ENCODE data around the gene ATXN1.
A peak's percentile ranks its signal among the peaks of the same experiment; 100 is the strongest.
"Not testable (repeated sequence)": the region's sequence is repeated elsewhere in the genome, so short reads cannot be mapped to it uniquely, and the experiment has no call there.

ATXN1 gene

GRCh38 chr6:16471222-16471909 lies 289.9 kb downstream of the ATXN1 start:
- in situ Hi-C loops (cut with HindIII; ENCODE audit: low pct_ligation_motif_present, low pct_unique_long_range_greater_than_20kb, low sequenced_read_pairs): no loop called here
- no peak for DNase-seq

- no peak for DNase-seq
- in situ Hi-C loops (cut with HindIII; ENCODE audit: low pct_ligation_motif_present, low pct_unique_long_range_greater_than_20kb, low sequenced_read_pairs): no loop called here
Observed at GRCh38 chr6:16470502-16471221, 290.6 kb downstream of the ATXN1 start.

GRCh38 chr6:16468991-16469615 lies 292.2 kb downstream of the ATXN1 start:
- DNase-seq: no peak
- in situ Hi-C loops (cut with HindIII; ENCODE audit: low pct_ligation_motif_present, low pct_unique_long_range_greater_than_20kb, low sequenced_read_pairs): no loop called here

- no peak for DNase-seq
- in situ Hi-C loops (cut with HindIII; ENCODE audit: low pct_ligation_motif_present, low pct_unique_long_range_greater_than_20kb, low sequenced_read_pairs): no loop called here
Observed at GRCh38 chr6:16466800-16467553, 294.3 kb downstream of the ATXN1 start.

GRCh38 chr6:16464045-16464444 lies 297.2 kb downstream of the ATXN1 start:
- in situ Hi-C loops (cut with HindIII; ENCODE audit: low pct_ligation_motif_present, low pct_unique_long_range_greater_than_20kb, low sequenced_read_pairs): no loop called here
- DNase-seq: no peak

- in situ Hi-C loops (cut with HindIII; ENCODE audit: low pct_ligation_motif_present, low pct_unique_long_range_greater_than_20kb, low sequenced_read_pairs): not testable (repeated sequence)
Observed at GRCh38 chr6:16463246-16463645, 298.0 kb downstream of the ATXN1 start.

GRCh38 chr6:16461491-16461890 lies 299.8 kb downstream of the ATXN1 start:
- in situ Hi-C loops (cut with HindIII; ENCODE audit: low pct_ligation_motif_present, low pct_unique_long_range_greater_than_20kb, low sequenced_read_pairs): no loop called here
- no peak for DNase-seq

More at GRCh38 chr6:16463246-16463645, 298.0 kb downstream of the ATXN1 start:
- DNase-seq: not testable (repeated sequence)

- in situ Hi-C loops (cut with HindIII; ENCODE audit: low pct_ligation_motif_present, low pct_unique_long_range_greater_than_20kb, low sequenced_read_pairs): not testable (repeated sequence)
Observed at GRCh38 chr6:16459472-16459871, 301.8 kb downstream of the ATXN1 start.

GRCh38 chr6:16452348-16452747 lies 308.9 kb downstream of the ATXN1 start:
- in situ Hi-C loops (cut with HindIII; ENCODE audit: low pct_ligation_motif_present, low pct_unique_long_range_greater_than_20kb, low sequenced_read_pairs): no loop called here
- DNase-seq: no peak

More at GRCh38 chr6:16459472-16459871, 301.8 kb downstream of the ATXN1 start:
- not testable (repeated sequence) for DNase-seq

- DNase-seq: peak; percentile 20
- in situ Hi-C loops (cut with HindIII; ENCODE audit: low pct_ligation_motif_present, low pct_unique_long_range_greater_than_20kb, low sequenced_read_pairs): no loop called here
Observed at GRCh38 chr6:16450821-16451220, 310.4 kb downstream of the ATXN1 start.

- in situ Hi-C loops (cut with HindIII; ENCODE audit: low pct_ligation_motif_present, low pct_unique_long_range_greater_than_20kb, low sequenced_read_pairs): no loop called here
- DNase-seq: peak; percentile 37
Observed at GRCh38 chr6:16450285-16450684, 311.0 kb downstream of the ATXN1 start.

GRCh38 chr6:16446273-16446672 lies 315.0 kb downstream of the ATXN1 start:
- in situ Hi-C loops (cut with HindIII; ENCODE audit: low pct_ligation_motif_present, low pct_unique_long_range_greater_than_20kb, low sequenced_read_pairs): no loop called here
- no peak for DNase-seq

- no peak for DNase-seq
- in situ Hi-C loops (cut with HindIII; ENCODE audit: low pct_ligation_motif_present, low pct_unique_long_range_greater_than_20kb, low sequenced_read_pairs): no loop called here
Observed at GRCh38 chr6:16442031-16442430, 319.2 kb downstream of the ATXN1 start.

- in situ Hi-C loops (cut with HindIII; ENCODE audit: low pct_ligation_motif_present, low pct_unique_long_range_greater_than_20kb, low sequenced_read_pairs): no loop called here
- no peak for DNase-seq
Observed at GRCh38 chr6:16441262-16441661, 320.0 kb downstream of the ATXN1 start.

GRCh38 chr6:16440636-16441212 lies 320.5 kb downstream of the ATXN1 start:
- DNase-seq: no peak
- in situ Hi-C loops (cut with HindIII; ENCODE audit: low pct_ligation_motif_present, low pct_unique_long_range_greater_than_20kb, low sequenced_read_pairs): no loop called here

- DNase-seq: peak; percentile 46
- in situ Hi-C loops (cut with HindIII; ENCODE audit: low pct_ligation_motif_present, low pct_unique_long_range_greater_than_20kb, low sequenced_read_pairs): no loop called here
Observed at GRCh38 chr6:16438718-16439591, 322.3 kb downstream of the ATXN1 start.

GRCh38 chr6:16437984-16438383 lies 323.3 kb downstream of the ATXN1 start:
- in situ Hi-C loops (cut with HindIII; ENCODE audit: low pct_ligation_motif_present, low pct_unique_long_range_greater_than_20kb, low sequenced_read_pairs): no loop called here
- no peak for DNase-seq

GRCh38 chr6:16437095-16437494 lies 324.2 kb downstream of the ATXN1 start:
- no peak for DNase-seq
- in situ Hi-C loops (cut with HindIII; ENCODE audit: low pct_ligation_motif_present, low pct_unique_long_range_greater_than_20kb, low sequenced_read_pairs): no loop called here

Data from ACHN (cell line).